ENCODE measurements around the gene EIF3D.

DNA sequence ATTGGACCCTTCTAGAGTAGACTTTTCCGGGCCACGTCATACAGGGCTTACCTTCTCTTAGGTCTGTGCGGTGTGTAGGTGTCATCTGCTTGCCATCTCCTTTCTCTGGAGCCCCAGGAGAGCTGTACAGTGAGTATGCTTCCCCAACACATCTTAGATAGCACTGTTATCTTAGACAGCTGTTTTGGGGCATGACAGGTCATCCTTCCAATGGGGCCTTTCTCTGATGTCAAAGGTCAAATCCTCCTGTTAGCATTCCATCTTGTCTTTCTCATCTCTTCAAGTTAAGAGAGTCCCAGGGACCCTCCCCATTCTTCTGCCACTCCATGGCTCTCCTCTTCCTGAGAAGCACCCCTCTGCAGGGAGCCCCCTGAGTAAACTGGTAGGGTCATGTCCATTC, 31.0 kb upstream of the EIF3D start:
- TF ChIP-seq, protein P1, sequence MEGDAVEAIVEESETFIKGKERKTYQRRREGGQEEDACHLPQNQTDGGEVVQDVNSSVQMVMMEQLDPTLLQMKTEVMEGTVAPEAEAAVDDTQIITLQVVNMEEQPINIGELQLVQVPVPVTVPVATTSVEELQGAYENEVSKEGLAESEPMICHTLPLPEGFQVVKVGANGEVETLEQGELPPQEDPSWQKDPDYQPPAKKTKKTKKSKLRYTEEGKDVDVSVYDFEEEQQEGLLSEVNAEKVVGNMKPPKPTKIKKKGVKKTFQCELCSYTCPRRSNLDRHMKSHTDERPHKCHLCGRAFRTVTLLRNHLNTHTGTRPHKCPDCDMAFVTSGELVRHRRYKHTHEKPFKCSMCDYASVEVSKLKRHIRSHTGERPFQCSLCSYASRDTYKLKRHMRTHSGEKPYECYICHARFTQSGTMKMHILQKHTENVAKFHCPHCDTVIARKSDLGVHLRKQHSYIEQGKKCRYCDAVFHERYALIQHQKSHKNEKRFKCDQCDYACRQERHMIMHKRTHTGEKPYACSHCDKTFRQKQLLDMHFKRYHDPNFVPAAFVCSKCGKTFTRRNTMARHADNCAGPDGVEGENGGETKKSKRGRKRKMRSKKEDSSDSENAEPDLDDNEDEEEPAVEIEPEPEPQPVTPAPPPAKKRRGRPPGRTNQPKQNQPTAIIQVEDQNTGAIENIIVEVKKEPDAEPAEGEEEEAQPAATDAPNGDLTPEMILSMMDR (conservative IDR thresholded peaks at IDR 0.05; ENCODE audit: low read depth in 2 of 2): no peak
- TF ChIP-seq EZH2 (IDR thresholded peaks at IDR 0.05; ENCODE audit: low read depth, unreplicated experiment): no peak
- TF ChIP-seq ZNF114 (CRISPR knock-in tag; IDR thresholded peaks at IDR 0.05): no peak
- TF ChIP-seq POLR2AphosphoS5 (IDR thresholded peaks at IDR 0.05; ENCODE audit: low read depth): no peak
- TF ChIP-seq ZNF331 (CRISPR knock-in tag; IDR thresholded peaks at IDR 0.05; ENCODE audit: low read depth): no peak
- no peak for TF ChIP-seq CREB1 (CRISPR knock-in tag; IDR thresholded peaks at IDR 0.05; ENCODE audit: low read depth)

Measured in GM23338 (cell line).